Astrocyte (in vitro differentiated cells and primary cell): Measurements from ENCODE around the gene BCL7A.

ENCODE experiments used
- CTCF ChIP-seq: IDR thresholded peaks from 2 replicates; pipeline ENCODE4 v1.5.1; 2011; ENCODE audit warnings: low read depth, mild to moderate bottlenecking, inconsistent platforms, low read length, moderate library complexity; ENCODE audit not compliant: insufficient read depth
- EZH2 ChIP-seq: IDR thresholded peaks from 2 replicates; pipeline ENCODE4 v1.6.1; 2012; ENCODE audit warnings: mild to moderate bottlenecking, low read length, inconsistent platforms; ENCODE audit not compliant: insufficient read depth

- TF ChIP-seq CTCF = no peak
- TF ChIP-seq EZH2 = no peak
Observed at GRCh38 chr12:122087431-122088178, 65.9 kb downstream of the BCL7A start.
